Aorta (tissue), 5 donors: ENCODE results near the gene ARL2BP. TPM values are rescaled to one million over a fixed set of nuclear protein-coding genes. Genes with fewer than 3 reads are reported as not detected.
A peak's percentile ranks its signal among the peaks of the same experiment; 100 is the strongest.

Experiments
- ATAC-seq: fragments of 200-7000 bp; cut with Tn5 transposase; one replicate; pipeline ENCODE4 v1.9.1; 2022; ENCODE audit warnings: moderate library complexity; ENCODE audit not compliant: low FRiP score
- DNase-seq, 2 donors: peaks; one replicate each; pipeline ENCODE4 v3.0.0-alpha.2; 2020
- H3K27ac ChIP-seq, 2 donors: one replicate each; pipeline ENCODE4 v1.5.1; 2013; ENCODE audit warnings: low read length in 2 of 2, mild to moderate bottlenecking in 2 of 2, moderate library complexity in 2 of 2, control low read depth in 1 of 2, inconsistent platforms in 1 of 2, low read depth in 1 of 2
- H3K27me3 ChIP-seq, 2 donors: one replicate each; pipeline ENCODE4 v1.6.1; 2013; ENCODE audit warnings: control low read depth in 1 of 2, low read length in 1 of 2, mild to moderate bottlenecking in 1 of 2, moderate library complexity in 1 of 2; ENCODE audit not compliant: insufficient read depth in 2 of 2, control insufficient read depth in 1 of 2
- H3K36me3 ChIP-seq, 2 donors: one replicate each; pipeline ENCODE4 v1.6.1; 2013; ENCODE audit warnings: control low read depth in 1 of 2, low read length in 1 of 2, mild to moderate bottlenecking in 1 of 2; ENCODE audit not compliant: insufficient read depth in 2 of 2, control insufficient read depth in 1 of 2
- H3K4me1 ChIP-seq, 2 donors: one replicate each; pipeline ENCODE4 v1.6.1; 2013; ENCODE audit warnings: low read length in 2 of 2, control low read depth in 1 of 2, mild to moderate bottlenecking in 1 of 2, moderate library complexity in 1 of 2; ENCODE audit not compliant: insufficient read depth in 2 of 2, control insufficient read depth in 1 of 2
- H3K4me3 ChIP-seq, 2 donors: one replicate each; pipeline ENCODE4 v1.5.1; 2013; ENCODE audit warnings: low read length in 2 of 2, control low read depth in 1 of 2, mild to moderate bottlenecking in 1 of 2
- H3K9me3 ChIP-seq: one replicate; pipeline ENCODE4 v1.6.1; 2013; ENCODE audit warnings: mild to moderate bottlenecking, low read length; ENCODE audit not compliant: control insufficient read depth
- WGBS, 2 donors: extraction: QIAGEN DNeasy Blood & Tissue Kit; methylation state at CpG; one replicate each; pipeline ENCODE4 v1.1.7; 2013; 5-methylcytosine and 5-hydroxymethylcytosine counted together
- intact Hi-C, 2 donors: fragments of 100-400 bp; cut with DNase I; formaldehyde crosslinking; loops; one replicate each; pipeline versions ENCODE4 v1.14.2 to v1.15.0; 2022
- polyA plus RNA-seq, 2 donors: library from polyadenylated mRNA; stranded (reverse); fragments of 200-250 nt; gene quantifications; one replicate each; pipeline ENCODE4 v1.2.3, GENCODE V29; 2013
- total RNA-seq, 2 donors: library from RNA; stranded (reverse); fragmentation: NEBNext Ultra II Directional; extraction: Animal tissue kit (Norgen Biotek cat#: 25700); gene quantifications; one replicate each; pipeline ENCODE4 v1.2.1, GENCODE V29; 2021
- donor health status: healthy with polysubstance abuse.
- donor health status: Bipolar disorder and iron deficiency.
- donor health status: DM: no; HTN: no; CAD: no.
- donor health status: DM: no; HTN: no; CAD: no.
- donor health status: DM: yes; HTN: yes; CAD: no.

The ARL2BP gene
- total and polyA plus RNA-seq, 4 donors = 39.1 to 65.4 (median 44.8) TPM

DNA sequence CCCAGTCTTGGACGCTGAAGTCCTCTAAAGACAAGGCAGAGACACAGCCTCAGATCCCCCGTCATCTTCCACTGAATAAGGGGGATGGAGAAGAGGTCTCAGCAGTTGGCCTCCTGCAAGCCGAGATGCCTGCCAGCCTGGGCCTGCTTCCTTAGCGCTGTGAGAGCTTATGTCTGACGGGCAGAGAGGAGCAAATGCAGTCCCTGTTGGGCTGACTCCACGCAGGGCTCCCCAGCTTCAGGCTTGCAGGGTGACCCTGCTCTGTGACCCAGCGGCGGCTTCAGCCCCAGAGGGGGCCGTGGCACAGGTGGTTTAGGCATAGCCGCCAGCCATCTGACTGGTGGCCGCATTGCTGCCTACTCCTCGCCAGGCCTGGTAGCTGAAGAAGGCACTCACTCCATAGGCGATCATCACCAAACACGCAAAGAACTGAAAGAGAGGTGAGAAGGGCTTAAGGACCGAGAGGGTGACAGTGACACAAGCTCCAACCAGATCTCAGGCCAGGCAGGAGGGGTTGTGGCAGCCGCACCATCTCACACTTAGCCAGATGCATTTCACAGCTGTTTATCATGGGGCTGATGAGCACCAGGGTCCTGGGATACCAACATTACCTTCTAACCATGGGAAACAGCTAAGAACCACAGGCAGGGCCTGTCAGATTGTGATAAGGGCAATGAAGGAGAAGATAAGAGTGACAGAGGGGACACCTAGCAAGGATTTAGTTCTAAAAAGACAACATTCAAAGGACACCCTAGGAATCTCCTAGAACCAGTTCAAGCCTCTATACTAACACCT is 11.7 kb downstream of the ARL2BP start:
- no peak for ATAC-seq
- Histone ChIP-seq H3K4me1 (no peaks in the 10 kb centered on the region), H3K9me3 (no peaks in the 10 kb centered on the region), H3K36me3 (peaks cover 2 to 7% of the 10 kb centered on the region in 2 donors), H3K27ac (no peak overlapping the region), H3K27me3 (no peaks in the 10 kb centered on the region), H3K4me3 (no peak overlapping the region)
- intact Hi-C loops = no loop called here
- 91 to 92% methylated on average over 14 to 16 of the region's 16 CpGs for WGBS, 2 donors
- peak in 1 of 2 donors; percentile 64 for DNase-seq

DNA sequence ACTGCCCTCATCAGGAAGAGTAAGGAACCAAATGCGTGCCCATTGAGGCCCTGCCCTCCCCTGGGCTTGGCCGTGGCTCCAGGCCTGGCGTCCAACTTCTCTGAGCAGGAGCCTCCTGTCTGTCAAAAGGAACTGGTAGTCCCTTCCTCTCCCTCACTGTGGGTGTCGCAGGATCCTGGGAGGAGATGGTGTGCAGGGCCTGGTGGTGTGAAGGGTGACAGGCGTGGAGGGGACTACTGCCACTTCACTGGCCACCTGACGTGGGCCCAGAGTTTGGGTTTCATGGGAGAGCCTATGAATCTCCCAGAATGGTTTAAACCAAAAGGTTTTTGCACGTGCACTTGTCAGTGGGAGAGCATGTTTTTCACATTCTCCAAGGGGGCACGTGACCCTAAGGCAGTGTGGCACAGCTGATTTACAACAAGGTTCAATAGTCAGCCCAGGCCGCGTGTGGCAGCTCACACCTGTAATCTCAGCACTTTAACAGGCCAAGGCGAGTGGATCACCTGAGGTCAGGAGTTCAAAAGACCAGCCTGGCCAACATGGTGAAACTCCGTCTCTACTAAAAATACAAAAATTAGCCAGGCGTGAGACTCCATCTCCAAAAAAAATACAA is 12.5 kb downstream of the ARL2BP start:
- Histone ChIP-seq H3K36me3 (peaks cover 2% of the 10 kb centered on the region in 2 donors), H3K27ac (no peak overlapping the region)
- 81 to 84% methylated on average over 13 of the region's 13 CpGs for WGBS, 2 donors

DNA sequence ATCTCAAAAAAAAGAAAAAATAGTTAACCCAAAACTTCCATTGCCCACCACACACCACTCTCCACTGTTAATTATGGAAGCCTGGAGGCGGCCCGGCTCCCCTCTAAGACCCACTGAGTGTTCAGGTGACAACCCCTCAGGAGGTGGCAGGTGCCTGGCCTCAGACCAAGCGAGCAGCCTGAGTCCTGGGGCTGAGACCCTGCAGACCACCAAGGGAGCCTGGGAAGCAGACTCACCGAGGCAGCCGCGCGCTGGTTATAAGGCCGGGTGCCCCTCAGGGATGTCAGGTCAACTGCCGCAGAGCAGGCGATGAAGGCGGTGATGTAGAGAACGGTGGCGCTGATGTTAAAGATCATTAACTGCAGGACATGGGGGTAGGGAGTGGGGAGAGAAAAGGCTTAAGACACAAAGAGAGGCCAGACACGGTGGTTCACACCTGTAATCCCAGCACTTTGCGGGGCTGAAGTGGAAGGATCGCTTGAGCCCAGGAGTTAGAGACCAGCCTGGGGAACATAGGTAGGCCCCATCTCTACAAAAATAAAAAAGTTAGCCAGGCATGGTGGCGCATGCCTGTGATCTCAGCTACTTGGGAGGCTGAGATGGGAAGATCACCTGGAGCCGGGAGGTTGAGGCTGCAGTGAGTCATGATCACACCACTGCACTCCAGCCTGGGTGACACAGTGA is 13.3 kb downstream of the ARL2BP start:
- intact Hi-C loops = no loop called here

More for the DNA sequence above, 12.5 kb downstream of the ARL2BP start:
- ATAC-seq (no peak), DNase-seq (peak in 1 of 2 donors; percentile 61)
- Histone ChIP-seq H3K4me3 (no peak overlapping the region), H3K27me3 (no peaks in the 10 kb centered on the region), H3K4me1 (no peaks in the 10 kb centered on the region), H3K9me3 (no peaks in the 10 kb centered on the region)
- intact Hi-C loops = no loop called here

DNA sequence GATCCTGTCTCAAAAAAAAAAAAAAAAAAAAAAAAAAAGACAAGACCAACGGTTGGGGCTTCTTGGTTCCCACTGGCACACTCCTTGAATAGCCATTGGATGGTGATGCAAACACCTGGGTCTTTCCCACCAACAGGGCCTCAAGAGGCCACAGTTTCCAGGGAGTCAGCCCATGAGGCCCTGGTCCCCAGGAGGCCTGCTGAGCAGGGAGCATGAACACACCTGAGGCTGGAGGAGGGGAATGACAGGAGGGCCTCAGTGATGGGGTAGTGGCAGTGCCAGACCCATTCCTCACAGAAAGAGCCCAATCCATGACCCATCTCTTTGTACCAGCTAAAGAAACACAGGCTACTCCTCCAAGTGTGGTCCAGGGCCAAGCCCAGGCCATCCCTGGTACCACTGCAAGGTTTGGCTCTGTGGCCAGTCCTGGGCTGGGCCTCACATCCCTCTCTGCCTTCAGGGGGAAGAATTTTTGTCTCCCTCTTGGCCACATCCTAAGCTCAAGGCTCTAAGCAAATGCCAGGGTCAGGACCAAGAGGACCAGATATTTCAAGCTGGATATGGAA is 13.9 kb downstream of the ARL2BP start:
- no peak overlapping the region for H3K4me3 ChIP-seq
- peaks cover 0 to 2% of the 10 kb centered on the region in 2 donors for H3K36me3 ChIP-seq
- no peaks in the 10 kb centered on the region for H3K9me3 ChIP-seq
- H3K27ac ChIP-seq = no peak overlapping the region
- no peak for ATAC-seq
- peak in 1 of 2 donors; percentile 20 for DNase-seq
- 85 to 90% methylated on average over 1 of the region's 1 CpG for WGBS, 2 donors
- intact Hi-C loops = no loop called here
- H3K27me3 ChIP-seq = no peaks in the 10 kb centered on the region
- no peaks in the 10 kb centered on the region for H3K4me1 ChIP-seq

More for the DNA sequence above, 13.3 kb downstream of the ARL2BP start:
- Histone ChIP-seq H3K27me3 (no peaks in the 10 kb centered on the region), H3K4me3 (no peak overlapping the region), H3K9me3 (no peaks in the 10 kb centered on the region), H3K27ac (no peak overlapping the region), H3K4me1 (no peaks in the 10 kb centered on the region), H3K36me3 (peaks cover 0 to 2% of the 10 kb centered on the region in 2 donors)
- 95 to 97% methylated on average over 18 of the region's 18 CpGs for WGBS, 2 donors
- ATAC-seq (no peak), DNase-seq (peak in 1 of 2 donors; percentile 70)

DNA sequence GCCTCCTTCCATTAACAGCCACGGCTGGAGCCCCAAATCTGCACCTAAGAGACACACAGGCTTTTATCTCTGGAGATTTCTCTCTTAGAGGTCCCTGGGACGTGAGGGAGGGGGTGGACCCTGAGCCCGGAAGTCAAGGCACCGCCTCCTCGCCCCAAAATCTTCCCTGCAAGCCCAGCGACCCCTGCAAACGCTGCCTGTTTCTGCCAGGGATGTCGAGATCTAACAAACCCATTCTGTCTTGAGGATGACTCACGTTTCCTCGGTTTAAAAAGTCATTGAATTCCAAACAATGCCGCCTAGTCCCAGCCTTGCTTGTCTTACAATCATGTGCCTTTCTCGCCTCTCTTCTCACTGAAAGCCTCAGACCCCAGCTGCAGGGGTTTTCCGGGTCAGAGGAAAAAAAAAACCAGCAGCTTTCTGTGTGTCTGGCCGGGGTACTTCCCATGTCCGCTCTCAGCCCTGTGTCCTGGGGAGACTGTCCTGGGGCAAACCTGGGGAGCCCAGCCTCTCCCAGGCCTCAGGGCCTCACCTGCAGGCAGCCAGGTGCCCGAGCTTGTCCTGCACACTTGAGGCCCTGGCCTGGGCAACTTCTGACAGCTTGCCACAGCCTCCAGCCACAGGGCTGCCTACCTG is 15.4 kb downstream of the ARL2BP start:
- Histone ChIP-seq H3K4me1 (no peaks in the 10 kb centered on the region), H3K27me3 (no peaks in the 10 kb centered on the region), H3K9me3 (no peaks in the 10 kb centered on the region), H3K4me3 (no peak overlapping the region), H3K36me3 (no peaks in the 10 kb centered on the region), H3K27ac (no peak overlapping the region)
- no peak for ATAC-seq
- intact Hi-C loops = no loop called here
- DNase-seq = peak in 1 of 2 donors; percentile 59
- 25 to 29% methylated on average over 16 of the region's 16 CpGs for WGBS, 2 donors

DNA sequence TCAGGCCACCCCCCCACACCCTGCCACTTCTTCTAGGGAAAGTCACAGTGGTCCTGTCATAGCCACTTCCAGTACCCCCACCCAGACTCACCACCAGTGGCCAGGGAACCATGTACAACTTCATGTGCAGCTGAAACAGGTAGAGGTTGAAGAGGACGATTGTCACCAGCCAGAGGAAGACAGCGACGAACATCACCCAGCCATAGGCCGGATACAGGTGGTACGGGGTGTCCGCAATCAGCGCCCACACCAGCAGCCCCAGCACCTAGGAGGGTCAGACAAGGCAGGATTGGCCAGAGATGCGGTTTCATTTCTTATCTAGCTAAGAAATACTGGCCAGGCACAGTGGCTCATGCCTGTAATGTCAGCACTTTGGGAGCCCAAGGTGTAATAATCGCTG is 16.7 kb downstream of the ARL2BP start:
- DNase-seq (peak in 1 of 2 donors; percentile 51), ATAC-seq (no peak)
- 93 to 95% methylated on average over 9 of the region's 9 CpGs for WGBS, 2 donors
- Histone ChIP-seq H3K4me3 (no peak overlapping the region), H3K27me3 (no peaks in the 10 kb centered on the region), H3K36me3 (no peaks in the 10 kb centered on the region), H3K9me3 (no peaks in the 10 kb centered on the region), H3K27ac (no peak overlapping the region), H3K4me1 (no peaks in the 10 kb centered on the region)
- intact Hi-C loops = no loop called here

DNA sequence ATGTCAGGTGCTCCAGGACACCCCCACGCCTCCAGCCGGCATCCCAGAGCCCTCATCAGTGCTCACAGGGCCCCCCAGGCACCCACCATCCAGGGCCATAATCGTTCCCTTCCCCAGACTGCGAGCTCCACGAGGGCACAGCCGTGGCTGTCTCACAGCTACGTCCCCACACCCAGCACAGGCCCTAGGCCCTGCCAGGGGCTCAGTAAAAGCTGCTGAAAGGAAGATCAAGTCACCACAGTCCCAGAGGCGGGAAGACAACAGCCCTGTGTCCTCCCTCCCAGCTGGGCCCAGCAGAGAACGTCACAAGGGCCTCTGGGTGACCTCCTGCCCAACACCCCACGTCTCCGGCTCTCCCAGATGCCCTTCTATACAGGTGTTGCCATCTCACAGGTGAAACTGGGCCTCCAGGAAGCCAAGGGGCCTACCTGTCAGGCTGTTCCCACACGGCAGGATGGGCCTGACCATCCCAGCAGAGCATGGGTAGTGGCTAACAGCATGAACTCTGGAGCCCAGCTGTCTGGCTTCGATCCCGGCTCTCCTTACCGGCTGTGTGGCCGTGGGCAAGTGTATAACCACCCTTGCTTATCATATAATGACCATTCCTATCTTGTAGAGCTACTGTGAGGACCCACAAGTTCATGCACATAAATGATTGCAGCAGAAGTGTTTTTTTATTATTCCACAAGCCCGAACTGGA is 17.9 kb downstream of the ARL2BP start:
- H3K27me3 ChIP-seq = no peaks in the 10 kb centered on the region
- intact Hi-C loops = no loop called here
- H3K4me1 ChIP-seq = no peaks in the 10 kb centered on the region
- 88 to 90% methylated on average over 17 of the region's 17 CpGs for WGBS, 2 donors
- H3K4me3 ChIP-seq = no peak overlapping the region
- no peak overlapping the region for H3K27ac ChIP-seq
- no peaks in the 10 kb centered on the region for H3K9me3 ChIP-seq
- DNase-seq (peak in 1 of 2 donors; percentile 67), ATAC-seq (no peak)
- no peaks in the 10 kb centered on the region for H3K36me3 ChIP-seq
